GM12874 (cell line): ENCODE measurements around the gene PRPF19.

Source experiments
- TF ChIP-seq, protein P1 (sequence below): IDR thresholded peaks from 2 replicates; pipeline ENCODE4 v1.5.1; 2011; ENCODE audit warnings: low read depth, mild to moderate bottlenecking, control low read depth, low read length, moderate library complexity; ENCODE audit not compliant: insufficient read depth

PRPF19 gene

DNA sequence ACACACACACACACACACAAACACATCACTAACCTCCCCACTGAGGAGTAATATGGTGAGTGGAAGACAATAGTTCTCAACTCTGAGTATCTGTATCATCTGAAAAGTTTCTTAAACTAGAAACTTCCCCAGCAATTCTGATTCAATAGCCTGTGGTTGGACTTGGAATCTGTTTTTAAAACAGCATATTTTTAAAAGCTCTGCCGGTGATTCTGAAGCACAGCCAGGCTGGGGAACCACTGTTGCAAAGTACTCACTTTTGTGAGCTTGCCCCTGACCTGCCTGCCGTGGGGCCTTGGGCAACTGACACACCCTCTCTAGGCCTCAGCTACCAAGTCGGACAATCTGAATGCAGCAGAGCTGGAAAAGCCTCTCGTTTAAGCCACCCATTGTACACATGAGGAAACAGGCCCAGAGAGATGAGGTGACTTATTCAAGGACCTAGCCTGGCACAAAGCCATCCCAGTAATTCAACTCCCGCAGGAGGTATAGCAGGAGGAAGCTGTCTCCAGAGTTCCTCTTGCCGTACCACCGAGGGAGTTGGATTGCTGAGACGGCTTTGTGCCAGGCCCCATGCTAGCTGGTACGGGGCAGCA, 36.7 kb upstream of the PRPF19 start:
- TF ChIP-seq, protein P1, sequence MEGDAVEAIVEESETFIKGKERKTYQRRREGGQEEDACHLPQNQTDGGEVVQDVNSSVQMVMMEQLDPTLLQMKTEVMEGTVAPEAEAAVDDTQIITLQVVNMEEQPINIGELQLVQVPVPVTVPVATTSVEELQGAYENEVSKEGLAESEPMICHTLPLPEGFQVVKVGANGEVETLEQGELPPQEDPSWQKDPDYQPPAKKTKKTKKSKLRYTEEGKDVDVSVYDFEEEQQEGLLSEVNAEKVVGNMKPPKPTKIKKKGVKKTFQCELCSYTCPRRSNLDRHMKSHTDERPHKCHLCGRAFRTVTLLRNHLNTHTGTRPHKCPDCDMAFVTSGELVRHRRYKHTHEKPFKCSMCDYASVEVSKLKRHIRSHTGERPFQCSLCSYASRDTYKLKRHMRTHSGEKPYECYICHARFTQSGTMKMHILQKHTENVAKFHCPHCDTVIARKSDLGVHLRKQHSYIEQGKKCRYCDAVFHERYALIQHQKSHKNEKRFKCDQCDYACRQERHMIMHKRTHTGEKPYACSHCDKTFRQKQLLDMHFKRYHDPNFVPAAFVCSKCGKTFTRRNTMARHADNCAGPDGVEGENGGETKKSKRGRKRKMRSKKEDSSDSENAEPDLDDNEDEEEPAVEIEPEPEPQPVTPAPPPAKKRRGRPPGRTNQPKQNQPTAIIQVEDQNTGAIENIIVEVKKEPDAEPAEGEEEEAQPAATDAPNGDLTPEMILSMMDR = no peak

DNA sequence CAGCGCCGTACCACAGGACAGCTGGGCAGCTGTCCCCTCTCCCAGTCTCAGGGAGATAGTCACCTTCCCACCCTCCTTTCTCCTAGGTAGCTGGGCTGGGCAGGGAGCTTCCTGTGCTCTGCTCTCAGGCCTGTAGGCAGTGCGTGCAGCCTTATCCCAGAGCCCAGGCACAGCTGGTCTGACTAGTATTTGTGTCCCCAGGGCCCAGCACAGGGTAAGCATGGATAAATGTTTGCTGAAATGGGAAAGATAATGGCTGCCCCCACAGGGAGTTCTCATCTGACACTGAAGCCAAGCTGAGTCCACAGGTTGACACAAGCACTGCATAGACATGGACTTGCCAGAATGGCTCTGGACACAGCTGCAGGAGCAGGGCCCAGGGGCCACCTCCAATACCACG, 35.8 kb upstream of the PRPF19 start:
- TF ChIP-seq, protein P1 = no peak

DNA sequence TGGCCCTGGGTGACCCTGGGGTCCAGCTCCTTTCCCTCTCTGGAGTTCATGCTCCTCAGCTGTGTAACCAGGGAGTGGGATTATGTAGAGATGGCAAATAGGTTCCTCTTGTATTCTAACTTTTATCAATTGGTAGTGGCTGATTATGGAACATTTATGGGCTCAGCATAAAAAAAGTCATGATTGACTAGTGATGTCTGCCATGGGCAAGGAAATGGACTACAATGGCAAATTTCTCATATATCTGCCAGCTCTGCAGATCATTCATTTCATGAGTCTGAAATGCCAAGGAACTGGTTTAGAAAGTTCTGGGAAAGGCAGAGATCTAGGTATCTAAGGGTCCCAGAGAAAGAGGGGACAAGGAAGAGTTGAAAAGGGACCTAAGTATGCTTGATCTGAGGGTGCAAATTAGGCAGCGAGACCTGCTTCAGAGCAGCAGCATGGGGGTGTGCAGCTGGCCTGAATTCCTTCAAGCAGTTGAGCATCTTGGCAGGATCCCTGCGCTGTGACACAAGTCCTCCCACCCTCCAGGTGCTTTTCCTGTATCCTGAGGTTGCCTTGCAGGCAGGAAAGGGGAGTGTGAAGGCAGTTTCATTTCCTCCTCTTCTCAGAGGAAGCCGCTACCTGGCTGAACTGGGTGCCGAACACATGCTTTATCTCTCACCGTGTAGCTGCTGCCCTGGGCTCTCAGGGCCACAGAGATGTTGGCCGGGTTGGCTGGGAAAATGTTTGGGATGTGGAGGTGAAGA, 35.2 kb upstream of the PRPF19 start:
- TF ChIP-seq, protein P1 = no peak

DNA sequence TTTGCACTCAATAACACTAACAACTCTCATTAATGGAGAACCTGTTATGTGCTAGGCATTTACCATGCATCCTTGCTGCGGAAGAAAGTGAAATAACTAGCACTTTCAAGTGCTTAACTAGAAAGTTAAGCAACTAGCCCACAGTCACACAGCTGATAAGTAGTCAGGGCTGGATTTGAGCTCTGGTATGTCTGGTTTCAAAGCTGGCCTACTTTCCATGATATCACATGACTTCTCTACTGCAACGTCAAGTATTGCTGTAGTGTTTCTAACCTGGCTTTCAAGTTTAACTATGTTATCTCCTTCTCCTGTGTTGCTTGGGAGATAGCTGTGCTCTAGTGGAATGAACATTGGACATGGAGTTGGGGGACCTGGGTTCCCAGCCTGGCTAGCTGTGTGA, 33.5 kb upstream of the PRPF19 start:
- TF ChIP-seq, protein P1 = no peak

DNA sequence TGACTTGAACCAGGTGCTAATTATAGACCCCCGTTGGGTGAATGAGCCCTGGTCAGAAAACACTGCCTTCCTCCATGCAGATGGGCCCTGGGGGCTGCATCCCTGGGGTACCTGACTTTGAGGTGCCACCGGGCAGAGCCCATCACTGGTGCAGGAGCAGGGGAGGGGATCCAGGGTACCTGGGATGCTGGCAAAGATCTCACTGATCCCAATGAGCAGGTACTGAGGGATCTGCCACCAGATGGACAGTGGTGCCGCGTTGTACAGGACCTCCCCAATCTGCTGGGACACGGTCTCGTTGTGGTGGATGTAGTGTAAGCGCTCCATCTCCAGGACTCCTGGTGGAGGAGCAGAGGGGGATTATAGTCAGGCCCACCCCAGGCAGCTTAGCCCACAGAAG, 32.9 kb upstream of the PRPF19 start:
- TF ChIP-seq, protein P1 = no peak

DNA sequence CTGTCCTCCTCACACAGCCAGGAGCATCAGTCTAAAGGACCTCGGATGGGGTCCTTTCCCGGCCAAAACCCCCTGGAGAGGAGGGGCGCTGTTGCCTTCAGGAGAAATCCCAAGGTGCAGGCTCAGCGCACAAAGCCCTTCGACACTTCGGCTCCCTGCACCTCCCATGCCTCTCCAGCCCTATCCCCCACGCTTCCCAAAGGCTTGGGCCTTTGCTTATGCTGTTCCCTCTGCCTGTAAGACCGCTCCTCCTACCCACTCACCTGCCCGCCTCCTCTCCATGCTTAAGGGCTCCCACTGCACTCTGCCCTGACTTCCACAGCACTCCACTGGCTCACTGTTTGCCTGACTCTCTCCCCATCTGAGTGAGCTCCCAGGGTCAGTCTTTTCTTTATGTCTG, 32.1 kb upstream of the PRPF19 start:
- TF ChIP-seq, protein P1 = no peak

DNA sequence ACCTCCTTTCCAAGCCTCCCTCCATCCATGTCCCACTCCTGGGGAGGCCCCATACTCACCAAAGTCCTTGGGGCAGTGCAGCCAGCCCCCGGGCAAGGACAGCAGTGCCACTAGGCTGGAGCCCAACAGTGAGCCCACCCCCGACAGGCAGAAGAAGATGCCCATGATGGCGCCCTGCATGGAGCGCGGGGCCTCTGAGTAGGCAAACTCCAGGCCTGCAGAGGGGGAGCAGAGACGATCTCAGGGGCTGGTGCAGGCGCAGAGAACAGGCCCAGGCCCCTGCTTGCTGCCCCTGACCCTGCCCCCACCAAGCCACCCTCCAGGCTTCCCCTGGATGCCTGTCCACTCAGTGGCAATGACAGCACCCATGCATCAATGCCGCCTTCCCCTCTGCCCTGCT, 31.4 kb upstream of the PRPF19 start:
- TF ChIP-seq, protein P1 = no peak
